ENCODE results near the gene KICS2. TPM values are rescaled to one million over a fixed set of nuclear protein-coding genes. Genes with fewer than 3 reads are reported as not detected.

The KICS2 gene
- total and polyA plus RNA-seq, 3 donors from 2014 or later, result 7.9 to 27.9 (median 20.5) TPM

DNA sequence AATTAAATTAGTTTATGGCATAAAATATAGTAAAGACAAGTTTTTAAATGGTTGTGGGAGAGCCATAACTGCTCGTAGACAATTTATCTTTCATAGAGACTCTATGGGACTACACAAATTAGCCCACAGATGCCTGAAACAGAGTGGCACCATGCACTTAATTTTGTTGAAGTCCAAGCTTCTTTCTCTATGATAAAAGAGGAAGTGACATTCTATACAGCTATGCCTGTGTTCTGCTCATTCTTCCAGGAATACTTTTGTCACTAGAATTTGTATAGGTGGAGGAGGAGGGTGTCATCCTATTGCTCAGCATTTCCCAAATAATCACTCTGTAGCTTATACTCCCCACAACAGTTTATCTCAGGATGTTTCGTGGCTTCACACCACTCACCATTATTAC lies 43.7 kb upstream of the KICS2 start:
- no peak overlapping the region for H3K4me3 ChIP-seq
- H3K27ac ChIP-seq, result no peak overlapping the region
- DNase-seq, result no peak
- intact Hi-C loops (cut with DNase I; ENCODE audit: low total_unique reads), result no loop called here
- TF ChIP-seq CTCF (IDR thresholded peaks at IDR 0.05) (no peak), POLR2A (IDR thresholded peaks at IDR 0.05) (no peak)
- H3K4me1 ChIP-seq, result no peaks in the 10 kb centered on the region
- H3K9me3 ChIP-seq, result no peaks in the 10 kb centered on the region
- 75 to 76% methylated on average over 2 of the region's 2 CpGs for WGBS, 2 donors
- no peaks in the 10 kb centered on the region for H3K27me3 ChIP-seq
- no peaks in the 10 kb centered on the region for H3K36me3 ChIP-seq (ENCODE audit: low read depth, missing control alignments)

- WGBS, 2 donors, result 91 to 95% methylated on average over 5 of the region's 5 CpGs
- intact Hi-C loops (cut with DNase I; ENCODE audit: low total_unique reads), result no loop called here
- no peaks in the 10 kb centered on the region for H3K9me3 ChIP-seq
- no peaks in the 10 kb centered on the region for H3K36me3 ChIP-seq (ENCODE audit: low read depth, missing control alignments)
- no peaks in the 10 kb centered on the region for H3K27me3 ChIP-seq
- H3K27ac ChIP-seq, result no peak overlapping the region
- TF ChIP-seq CTCF (IDR thresholded peaks at IDR 0.05) (no peak), POLR2A (IDR thresholded peaks at IDR 0.05) (no peak)
- no peak overlapping the region for H3K4me3 ChIP-seq
- no peaks in the 10 kb centered on the region for H3K4me1 ChIP-seq
- DNase-seq, result no peak
Observed at GRCh38 chr12:64261813-64262212, 39.7 kb upstream of the KICS2 start.

DNA sequence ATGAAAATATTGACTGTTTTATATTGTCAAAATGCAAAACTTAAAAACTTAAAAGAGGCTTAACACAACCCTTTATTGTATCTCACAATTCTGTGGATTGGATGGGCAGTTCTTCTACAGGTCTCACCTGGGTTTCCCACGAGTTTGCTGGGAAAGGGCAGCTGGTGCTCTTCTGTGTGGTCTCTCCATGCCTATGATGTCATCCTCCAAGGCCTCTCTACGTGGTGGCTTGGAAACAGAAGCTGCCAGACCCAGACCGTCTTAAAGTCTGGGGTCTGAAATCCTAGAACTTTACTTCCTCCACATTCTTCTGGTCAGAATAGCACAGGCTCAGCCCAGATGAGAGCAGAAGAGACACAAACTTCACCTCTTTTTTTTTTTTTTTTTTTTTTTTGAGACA lies 36.5 kb upstream of the KICS2 start:
- no peak overlapping the region for H3K4me3 ChIP-seq
- no peaks in the 10 kb centered on the region for H3K9me3 ChIP-seq
- H3K27ac ChIP-seq, result no peak overlapping the region
- intact Hi-C loops (cut with DNase I; ENCODE audit: low total_unique reads), result loop anchor here (10.0 kb wide), 1 partner anchor 424 kb away; no protein-coding TSS in a partner anchor
- no peaks in the 10 kb centered on the region for H3K27me3 ChIP-seq
- no peak for TF ChIP-seq POLR2A (IDR thresholded peaks at IDR 0.05)
- H3K36me3 ChIP-seq (ENCODE audit: low read depth, missing control alignments), result no peaks in the 10 kb centered on the region
- 50 to 53% methylated on average over 3 of the region's 3 CpGs for WGBS, 2 donors
- no peaks in the 10 kb centered on the region for H3K4me1 ChIP-seq
- no peak for DNase-seq

DNA sequence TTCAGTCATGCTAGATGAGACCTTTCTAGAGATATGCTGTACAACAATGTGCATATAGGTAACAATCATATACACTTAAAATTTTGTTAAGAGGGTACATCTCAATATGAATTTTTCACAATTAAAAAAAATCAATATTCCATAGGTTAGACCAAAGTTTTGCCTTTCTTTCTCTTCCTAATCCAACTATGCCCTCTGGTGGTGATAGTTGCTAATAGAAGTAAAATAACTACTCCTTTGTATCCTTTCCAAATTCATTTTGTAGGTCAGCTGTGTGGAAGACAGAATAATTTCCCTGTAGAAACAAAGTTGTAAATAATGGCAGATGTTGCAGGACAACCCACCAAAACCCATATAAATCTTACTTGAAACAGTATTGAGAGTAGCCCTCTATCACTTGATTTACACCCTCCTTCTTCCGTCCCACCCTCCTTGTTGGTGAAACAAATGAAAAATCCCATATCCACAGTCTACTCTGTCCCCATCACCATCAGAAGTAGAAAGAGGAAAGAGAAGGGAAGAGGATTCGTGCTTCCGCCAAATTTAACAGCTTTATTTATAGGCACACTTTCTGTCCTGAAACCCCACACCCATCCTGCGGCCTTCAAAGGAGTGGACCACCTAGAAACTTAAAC lies 34.2 kb upstream of the KICS2 start:
- H3K27me3 ChIP-seq, result no peaks in the 10 kb centered on the region
- no peak overlapping the region for H3K27ac ChIP-seq
- peak overlapping the region in 1 of 2 donors; percentile 15 for H3K4me3 ChIP-seq
- intact Hi-C loops (cut with DNase I; ENCODE audit: low total_unique reads), result loop anchor here (10.0 kb wide), 1 partner anchor 421 kb away; no protein-coding TSS in a partner anchor
- no peak for DNase-seq
- 33 to 53% methylated on average over 4 of the region's 4 CpGs for WGBS, 2 donors
- TF ChIP-seq CTCF (IDR thresholded peaks at IDR 0.05) (peak; percentile 62 to 72 (median 70)), POLR2A (IDR thresholded peaks at IDR 0.05) (no peak)
- no peaks in the 10 kb centered on the region for H3K36me3 ChIP-seq (ENCODE audit: low read depth, missing control alignments)
- H3K9me3 ChIP-seq, result no peaks in the 10 kb centered on the region
- no peaks in the 10 kb centered on the region for H3K4me1 ChIP-seq

DNA sequence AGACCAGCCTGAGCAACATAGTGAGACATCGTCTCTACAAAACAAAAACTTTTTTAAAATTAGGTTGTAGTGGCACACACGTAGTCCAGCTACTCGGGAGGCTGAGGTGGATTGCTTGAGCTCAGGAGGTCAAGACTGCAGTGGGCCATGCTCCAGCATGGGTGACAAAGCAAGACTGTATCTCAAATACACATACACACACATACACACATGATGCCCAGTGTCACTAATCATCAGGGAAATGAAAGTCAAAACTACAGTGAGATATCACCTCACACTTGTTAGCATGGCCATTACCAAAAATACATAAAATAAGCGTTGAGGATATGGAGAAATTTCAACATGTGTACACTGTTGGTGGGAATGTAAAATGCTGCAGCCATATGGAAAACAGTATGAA lies 33.2 kb upstream of the KICS2 start:
- no peaks in the 10 kb centered on the region for H3K36me3 ChIP-seq (ENCODE audit: low read depth, missing control alignments)
- H3K9me3 ChIP-seq, result no peaks in the 10 kb centered on the region
- H3K27ac ChIP-seq, result no peak overlapping the region
- no peak overlapping the region for H3K4me3 ChIP-seq
- no peak for DNase-seq
- 70 to 82% methylated on average over 4 of the region's 4 CpGs for WGBS, 2 donors
- TF ChIP-seq CTCF (IDR thresholded peaks at IDR 0.05) (no peak), POLR2A (IDR thresholded peaks at IDR 0.05) (no peak)
- H3K27me3 ChIP-seq, result no peaks in the 10 kb centered on the region
- no peaks in the 10 kb centered on the region for H3K4me1 ChIP-seq
- intact Hi-C loops (cut with DNase I; ENCODE audit: low total_unique reads), result loop anchor here (10.0 kb wide), 1 partner anchor 420 kb away; no protein-coding TSS in a partner anchor
